ENCODE results near the gene CPEB3.
A peak's percentile ranks its signal among the peaks of the same experiment; 100 is the strongest.
"Not testable (repeated sequence)": the region's sequence is repeated elsewhere in the genome, so short reads cannot be mapped to it uniquely, and the experiment has no call there.

Gene CPEB3

DNA sequence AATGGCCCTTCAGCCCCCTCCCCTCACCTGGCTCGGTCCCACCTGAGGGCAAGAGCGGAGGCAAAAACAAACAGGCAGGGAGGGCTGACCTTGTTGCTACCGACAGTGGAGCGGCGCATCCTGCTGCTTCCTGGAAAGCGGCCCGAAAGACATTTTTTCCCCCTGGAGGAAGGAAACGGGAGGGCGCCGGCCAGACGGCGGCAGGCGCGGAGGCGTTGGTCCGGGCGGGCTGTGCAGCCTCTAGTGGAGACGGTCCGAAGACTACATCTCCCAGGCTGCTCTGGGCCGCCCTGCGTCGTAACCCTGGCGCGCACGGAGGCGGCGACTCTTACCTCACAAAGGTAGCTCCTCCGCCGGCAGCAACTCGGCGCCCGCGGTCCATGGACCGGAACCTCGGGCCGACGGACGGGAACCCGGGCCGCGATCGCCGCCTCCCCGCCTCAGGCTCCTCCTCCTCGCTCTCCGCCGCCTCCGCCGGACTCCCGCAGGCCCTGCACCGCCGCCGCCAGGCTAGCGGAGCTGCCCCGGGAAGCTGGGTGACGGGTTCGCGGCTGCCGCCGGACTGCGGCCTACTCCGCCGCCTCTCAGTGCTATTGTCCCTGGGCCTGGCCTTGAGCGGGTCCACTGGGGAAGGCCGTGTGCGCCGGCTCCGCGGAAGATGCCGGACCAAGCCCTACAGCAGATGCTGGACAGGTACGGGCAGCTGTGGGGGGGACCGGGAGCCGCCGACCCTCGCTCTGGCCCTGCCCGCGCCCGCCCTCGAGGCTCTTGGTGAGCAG is at the start of gene CPEB3, which contains the start of gene MARCHF5:
TSS of gene CPEB3 (minus strand) at position 242 of the 779 bp plus-strand sequence. CDS start 50,728 bp downstream, outside the sequence.
TSS of gene MARCHF5 (plus strand) at position 331 of the 779 bp plus-strand sequence. CDS start at position 659, 328 bp downstream.
- peak; percentile 79 for DNase-seq

DNA sequence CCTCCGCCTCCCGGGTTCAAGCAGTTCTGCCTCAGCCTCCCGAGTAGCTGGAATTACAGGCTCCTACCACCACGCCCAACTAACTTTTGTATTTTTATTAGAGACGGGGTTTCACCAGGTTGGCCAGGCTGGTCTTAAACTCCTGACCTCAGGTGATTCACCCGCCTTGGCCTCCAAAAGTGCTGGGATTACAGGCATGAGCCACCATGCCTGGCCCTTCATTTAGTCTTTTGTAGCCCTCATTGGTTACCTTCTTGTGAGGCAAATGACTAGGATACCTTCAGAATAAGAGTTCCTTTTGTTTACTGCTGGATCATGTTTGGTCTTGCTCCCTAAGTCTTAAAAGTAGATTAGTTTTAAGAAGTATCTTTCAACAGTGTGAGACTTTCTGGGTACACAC is 39.0 kb upstream of the CPEB3 start:
- not testable (repeated sequence) for DNase-seq

DNA sequence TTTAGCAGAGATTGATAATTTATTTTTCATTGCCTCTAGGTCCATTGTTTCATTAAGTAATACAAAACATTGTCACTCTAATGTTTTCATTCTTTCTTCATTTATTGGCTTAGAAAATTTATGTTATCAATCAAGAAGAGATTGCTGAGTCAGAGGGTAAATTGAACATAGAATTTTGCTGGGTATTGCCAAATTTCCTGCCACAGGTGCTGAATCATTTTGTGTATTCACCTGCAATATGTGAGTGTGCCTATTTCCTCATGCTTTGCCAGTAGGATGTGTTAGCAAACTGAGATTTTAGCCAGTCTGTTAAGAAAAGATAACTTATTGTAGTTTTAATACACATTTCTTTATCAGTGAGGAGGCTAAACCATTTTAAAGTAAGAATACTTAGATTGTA is 38.1 kb upstream of the CPEB3 start:
- DNase-seq, result no peak

DNA sequence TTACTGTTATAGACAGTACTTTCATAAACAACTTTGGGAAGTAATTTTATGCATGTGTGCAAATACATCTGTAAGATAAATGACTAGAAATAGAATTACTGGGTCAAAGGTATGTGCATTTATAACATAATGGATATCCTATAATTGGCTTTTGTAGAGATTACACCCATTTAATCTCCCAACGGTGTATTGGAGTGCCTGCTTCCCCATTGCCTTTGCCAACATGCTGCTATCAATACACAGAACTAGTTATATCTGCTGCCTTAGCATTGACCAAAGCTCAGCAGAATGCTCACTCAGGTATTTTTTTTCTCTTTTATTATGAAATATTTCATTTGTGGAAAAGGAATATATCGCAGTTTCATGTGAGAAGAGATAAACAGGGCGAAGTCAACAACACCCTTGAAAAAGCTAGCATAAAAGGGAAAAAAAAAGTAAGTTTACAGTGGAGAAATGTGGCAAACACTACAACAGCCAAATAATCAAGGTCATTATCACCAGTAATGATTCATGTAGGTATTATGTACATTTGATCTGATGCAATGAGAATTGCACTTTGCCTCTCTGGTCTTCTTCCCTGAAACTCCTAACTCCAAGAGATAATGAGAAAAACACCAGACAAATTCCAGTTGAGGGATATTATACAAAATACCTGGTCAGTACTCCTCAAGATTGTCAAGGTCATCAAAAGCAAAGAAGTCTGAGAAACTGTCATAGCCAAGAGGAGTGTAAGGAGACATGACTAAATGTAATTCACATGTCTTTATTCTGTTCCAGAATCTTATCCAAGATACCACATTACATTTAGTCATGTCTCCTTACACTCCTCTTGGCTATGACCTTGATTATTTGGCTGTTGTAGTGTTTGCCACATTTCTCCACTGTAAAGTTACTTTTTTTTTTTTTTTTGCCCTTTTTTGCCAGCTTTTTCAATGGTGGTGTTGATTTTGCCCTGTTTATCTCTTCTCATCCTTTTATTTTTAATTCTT is 36.9 kb upstream of the CPEB3 start:
- no peak for DNase-seq

DNA sequence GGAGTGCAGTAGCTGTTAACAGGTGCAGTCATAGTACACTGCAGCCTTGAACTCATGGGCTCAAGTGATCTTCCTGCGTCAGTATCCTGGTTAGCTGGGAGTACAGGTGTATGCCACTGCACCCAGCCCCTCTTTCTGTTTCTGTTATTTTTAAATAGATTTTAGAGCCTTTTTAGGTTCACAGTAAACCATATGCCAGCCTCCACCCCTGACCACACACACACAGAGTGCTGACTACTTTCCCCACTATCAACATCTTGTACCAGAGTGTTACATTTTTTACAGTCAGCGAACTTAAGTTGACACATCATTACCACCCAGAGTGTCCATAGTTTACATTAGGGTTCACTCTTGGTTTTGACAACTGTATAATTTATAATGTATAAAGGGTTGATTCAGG is 32.2 kb upstream of the CPEB3 start:
- DNase-seq, result no peak

DNA sequence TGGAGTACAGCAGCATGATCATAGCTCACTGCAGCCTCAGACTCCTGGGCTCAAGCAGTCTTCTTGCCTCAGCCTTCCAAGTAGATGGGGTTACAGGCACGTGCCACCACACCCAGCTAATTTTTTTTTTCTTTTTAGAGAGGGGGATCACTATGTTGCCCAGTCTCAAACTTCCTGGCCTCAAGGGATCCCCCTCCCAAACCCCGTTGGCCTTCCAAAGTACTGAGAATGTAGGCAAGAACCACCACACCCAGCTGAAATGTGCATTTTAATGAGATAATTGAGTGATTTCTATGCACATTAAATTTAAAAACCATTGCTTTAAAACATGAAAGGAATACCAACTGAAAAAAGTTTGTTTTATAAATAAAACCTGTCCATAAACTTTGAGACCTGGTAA is 25.7 kb upstream of the CPEB3 start:
- DNase-seq, result no peak

DNA sequence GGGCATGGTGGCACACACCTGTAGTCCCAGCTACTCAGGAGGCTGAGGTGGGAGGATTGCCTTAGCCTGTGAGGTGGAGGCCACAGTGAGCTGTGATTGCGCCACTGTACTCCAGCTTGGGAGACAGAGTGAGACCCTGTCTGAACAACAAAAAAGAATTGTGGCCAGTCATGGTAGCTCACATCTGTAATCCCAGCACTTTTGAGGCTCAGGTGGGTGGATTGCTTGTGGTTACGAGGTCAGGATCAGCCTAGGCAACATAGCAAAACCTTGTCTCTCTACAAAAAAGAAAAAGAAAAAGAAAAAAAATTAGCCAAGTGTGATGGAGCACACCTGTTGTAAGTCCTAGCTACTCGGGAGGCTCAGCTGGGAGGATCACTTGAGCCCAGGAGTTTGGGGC is 22.9 kb upstream of the CPEB3 start:
- DNase-seq, result no peak

DNA sequence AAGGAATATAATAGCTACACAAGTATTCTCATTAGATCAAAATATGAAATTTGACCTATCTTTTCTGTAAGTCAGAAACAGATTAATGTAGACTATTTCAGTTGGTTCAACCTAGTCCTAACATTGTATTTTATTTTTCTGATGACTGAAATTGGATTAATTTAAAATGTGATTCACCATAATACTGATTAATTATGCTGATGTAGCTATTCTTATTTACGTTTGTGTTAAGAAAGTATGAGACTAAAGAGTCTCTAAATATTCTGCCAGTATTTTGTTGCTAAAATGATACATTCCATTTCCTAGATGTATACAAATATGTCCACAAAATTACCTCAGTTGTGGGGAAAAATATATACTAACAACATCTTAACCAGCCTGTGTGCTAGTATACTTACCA is 18.4 kb upstream of the CPEB3 start:
- DNase-seq, result no peak

DNA sequence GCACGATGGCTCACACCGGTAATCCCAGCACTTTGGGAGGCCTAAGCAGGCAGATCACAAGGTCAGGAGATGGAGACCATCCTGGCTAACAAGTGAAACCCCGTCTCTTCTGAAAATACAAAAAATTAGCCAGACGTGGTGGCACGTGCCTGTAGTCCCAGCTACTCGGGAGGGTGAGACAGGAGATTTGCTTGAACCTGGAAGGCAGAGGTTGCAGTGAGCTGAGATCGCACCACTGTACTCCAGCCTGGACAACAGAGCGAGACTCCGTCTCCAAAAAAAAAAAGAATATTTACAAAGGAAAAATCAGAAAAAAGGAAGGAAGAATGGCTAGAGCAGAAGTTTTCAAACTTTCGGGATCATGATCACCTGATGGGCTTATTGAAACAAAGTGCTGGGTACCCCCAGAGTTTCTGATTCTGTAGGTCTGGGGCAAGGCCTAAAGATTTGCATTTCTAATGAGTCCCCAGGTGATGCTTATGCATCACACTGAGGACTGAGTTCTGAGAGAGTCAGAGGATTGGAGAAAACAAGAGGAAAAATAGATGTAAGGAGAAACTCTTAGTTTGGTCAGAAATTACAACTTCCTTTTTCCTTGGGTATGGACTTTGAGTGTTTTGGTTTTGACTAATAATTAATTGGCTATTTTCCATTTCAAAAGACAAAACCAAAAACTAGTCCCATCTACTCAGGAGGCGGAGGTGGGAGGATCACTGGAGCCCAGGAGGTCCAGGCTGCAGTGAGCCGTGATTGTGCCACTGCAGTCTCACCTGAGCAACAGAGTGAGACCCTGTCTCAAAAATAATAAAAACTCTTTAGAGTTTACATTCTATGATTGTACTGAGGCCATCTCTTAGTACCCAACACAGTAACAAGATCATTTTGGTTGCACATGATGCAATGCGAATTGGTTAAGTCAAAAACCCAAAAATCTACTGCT is 14.5 kb upstream of the CPEB3 start:
- no peak for DNase-seq

DNA sequence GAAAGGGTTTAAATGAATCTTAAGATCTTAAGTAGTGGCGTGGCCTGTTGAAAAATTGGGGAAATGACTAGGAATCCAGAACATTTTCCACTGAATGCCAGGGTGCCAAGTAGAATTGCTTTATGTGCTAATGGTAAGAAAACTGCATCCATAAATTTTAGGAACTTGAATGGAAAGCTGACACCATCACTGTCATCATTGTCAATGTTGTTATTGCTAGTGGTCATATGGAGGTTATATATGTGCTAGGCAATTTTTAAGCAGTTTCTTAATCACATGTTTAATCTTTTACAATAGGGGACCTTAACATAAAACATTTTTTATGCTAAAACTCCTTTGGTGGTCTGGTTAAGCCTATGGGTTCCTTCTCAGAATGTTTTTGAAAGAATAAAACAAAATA is 13.2 kb upstream of the CPEB3 start:
- no peak for DNase-seq

DNA sequence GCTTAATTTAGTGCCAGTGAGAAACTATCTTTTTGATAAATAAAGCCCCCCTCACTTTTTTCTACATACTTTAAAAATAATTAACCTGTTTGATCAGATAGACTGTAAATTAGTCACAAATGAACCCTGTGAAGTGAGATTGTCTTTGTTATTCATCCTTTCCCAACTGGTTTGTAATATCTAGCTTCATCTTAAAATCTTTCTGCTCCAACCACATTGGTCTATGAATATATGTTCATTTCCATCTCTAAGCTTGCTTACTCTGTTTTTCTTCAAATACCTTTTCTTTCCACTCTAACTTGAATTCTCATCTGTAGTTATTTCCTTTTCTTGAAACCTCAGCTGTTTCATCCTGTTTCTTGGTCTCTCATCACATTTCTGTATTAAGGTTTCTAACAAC is 12.2 kb upstream of the CPEB3 start:
- DNase-seq, result no peak

DNA sequence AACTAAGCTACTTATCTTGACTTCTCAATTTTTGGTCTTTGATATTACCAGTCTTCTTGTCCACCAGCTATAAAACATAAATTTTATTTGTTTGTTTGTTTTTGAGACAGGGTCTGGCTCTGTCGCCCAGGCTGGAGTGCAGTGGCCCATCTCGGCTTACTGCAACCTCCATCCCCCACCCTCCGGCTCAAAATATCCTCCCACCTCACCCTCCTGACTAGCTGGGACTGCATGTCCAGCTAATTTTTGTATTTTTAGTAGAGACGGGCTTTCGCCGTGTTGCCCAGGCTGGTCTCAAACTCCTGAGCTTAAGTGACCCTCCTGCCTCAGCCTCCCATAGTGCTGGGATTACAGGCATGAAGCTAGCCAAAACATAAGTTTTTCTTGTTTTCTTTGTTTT is 7.6 kb upstream of the CPEB3 start:
- DNase-seq, result no peak

DNA sequence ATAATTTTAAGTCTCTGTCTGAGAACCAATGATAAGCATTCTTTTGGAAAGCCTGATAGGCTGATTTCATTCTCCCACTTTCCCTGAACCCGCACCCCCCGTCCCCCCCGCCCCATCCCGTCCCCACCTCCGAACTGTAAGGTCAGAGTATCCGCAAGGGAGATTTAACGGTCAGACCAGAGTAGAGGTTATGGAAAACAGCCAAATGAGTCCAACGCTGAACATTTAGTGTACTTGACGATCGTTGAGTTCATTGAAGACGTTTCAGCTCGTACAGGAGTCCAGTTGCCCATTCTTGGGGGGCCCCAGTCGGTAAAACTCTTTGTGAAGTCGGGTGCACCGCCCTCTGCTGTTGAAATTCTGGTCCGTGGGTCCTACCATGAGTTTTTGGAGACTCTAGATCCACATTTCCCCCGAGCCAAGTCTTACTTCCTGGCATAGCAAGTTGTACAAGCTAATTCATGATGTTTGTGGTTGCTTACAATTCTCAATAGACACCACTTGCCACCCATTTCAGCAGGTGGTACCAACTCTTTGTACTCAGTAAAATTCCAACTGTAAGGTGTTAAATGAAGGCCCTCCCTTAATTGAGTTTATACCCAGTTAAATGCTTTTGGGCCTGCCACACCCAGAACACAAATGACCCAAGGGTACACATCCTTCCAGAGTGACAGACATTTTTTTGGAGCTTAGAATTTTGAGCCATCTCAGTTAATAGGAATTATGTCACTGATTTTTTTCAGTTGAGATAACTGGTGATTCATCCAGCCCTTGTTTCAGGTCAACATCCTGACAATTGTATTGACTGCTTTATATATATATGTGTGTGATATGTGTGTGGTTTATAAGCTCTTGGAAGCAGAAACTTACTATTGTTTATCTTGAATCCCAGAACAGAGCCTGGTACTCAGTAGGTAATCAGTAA is 1.3 kb upstream of the CPEB3 start:
- peak; percentile 7 for DNase-seq

DNA sequence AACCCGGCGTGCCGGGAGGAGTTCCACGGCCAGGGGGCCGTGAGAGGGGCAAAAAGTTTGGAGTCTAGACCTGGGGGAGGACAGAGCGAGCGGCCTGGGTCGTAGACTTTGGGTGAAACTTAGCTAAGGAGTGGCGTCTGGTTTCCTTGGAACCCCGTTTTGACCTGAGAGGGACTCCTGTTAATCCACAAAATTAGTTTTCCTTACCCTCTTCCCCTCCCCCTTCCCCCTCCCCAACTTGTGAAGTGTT is 663 bp upstream of the CPEB3 start:
- no peak for DNase-seq

DNA sequence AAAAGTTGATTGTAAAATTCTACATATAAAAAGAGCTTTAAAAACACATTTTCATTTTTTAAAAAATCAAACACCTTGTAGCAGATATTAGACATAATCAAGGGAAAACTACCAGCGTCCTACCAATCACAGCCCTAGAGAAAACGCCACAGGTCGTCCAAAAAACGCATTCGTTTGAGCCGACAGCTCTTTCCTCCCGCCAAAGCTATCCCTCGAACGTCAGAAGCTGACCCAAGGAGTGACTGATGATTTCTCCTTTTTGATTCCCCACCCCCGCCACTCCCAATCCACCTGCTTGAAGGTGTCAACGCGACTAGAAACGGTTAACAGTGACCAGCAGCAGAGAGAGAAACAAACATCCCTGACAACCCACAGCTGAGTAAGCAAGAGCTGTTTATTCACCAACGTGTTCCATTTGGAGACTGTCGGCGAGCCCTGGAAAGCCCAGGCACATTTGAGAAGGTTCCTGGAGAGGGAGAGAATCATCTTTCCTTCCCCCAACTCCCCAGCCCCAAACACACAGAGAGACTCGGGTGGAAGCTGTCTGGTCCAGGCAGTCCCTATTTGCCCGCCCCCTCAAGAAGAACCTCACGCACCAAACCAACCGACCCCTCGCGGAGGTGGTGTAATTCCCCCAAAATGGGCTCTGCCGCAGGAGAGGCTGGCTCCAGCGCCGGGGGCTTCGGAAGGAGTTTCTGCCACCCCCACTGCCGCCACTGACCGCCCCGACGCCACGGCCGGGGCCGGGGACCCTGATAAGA is 622 bp downstream of the CPEB3 start:
- peak; percentile 11 for DNase-seq

DNA sequence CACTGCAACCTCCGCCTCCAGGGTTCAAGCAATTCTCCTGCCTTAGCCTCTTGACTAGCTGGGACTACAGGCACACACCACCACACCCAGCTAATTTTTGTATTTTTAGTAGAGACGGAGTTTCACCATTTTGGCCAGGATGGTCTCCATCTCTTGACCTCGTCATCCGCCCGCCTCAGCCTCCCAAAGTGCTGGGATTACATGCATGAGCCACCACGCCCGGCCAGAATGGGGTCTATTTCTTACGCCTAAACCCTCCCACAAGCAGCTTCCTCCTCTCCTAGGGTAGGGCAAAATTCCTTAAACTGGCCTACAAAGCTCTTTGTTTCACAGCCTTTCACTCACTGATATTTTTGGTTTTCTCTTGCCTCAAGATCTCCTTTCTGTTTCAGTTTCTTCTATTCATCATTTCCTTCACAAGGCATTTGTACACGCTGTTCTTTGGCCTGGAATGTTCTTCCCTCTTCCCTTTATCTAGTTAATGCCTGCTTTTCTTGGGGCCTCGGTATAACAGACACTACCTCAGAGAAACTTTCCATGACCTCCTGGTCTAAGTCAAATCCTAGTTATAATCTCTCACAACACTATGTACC is 6.7 kb downstream of the CPEB3 start:
- DNase-seq, result no peak

DNA sequence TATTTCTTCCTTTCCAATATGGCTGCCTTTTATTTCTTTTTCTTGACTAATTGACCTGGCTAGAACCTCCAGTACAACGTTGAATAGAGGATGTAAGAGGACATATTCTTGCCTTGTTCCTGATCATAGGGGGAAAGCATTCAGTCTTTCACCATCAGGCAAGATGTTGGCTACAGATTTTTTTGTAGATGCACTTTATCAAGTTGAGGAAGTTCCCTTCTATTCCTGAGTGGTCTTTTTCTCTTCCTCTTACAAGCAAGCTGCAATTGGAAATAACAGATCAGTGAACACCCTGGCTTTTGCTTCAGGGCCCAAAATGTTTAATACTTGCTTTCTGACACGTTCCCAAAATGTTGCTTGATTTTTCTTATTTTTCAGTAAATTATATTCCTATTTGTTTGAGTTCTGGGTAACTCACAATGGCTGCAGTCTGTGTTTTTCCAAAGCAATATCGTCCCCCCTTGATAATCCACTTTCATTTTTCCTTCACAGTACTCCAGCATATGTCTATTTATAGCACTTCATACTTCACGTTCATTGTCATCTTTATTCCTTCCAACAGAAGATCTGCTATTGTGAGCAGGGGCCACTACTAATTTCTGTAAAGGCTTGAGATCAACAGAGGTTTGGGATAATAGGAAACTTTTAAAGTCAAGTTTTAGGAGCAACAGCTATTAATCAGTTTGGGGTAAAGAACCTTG is 11.7 kb downstream of the CPEB3 start:
- no peak for DNase-seq

DNA sequence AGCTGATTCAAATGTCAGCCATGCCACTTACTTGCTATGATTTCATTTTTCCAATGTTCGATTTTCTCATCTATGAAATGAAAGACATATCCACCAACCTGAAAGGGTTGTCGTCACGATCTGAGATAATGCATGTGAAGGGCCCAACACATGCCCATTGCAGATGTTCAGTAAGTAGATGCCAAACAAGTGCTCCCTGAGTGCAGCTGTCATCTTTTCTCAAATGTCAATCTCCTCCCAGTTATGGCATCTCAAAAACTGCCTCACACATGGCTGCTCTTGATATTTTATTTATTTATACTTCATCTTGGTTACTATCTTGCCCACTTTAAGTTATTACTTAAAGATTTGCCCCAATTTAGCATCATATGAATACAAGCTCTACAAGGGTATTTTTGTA is 16.8 kb downstream of the CPEB3 start:
- no peak for DNase-seq

DNA sequence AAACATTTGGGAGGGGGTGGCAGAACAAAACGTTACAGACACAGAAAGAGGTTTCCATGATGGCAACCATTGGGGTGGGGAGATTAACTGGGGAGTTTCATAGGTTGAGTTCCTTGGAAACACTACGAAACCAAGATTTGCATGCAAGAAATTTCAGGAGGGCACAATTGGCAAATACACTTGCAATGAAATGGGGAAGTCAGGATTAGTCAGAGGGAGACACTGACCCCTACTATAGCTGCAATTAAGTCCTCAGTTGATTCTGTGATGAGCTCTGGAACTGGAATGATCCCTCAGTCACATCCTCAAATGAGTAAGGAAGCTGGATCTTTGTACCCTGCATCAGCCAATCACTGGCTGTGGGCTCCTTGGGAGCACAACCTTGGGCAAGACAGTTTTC is 22.1 kb downstream of the CPEB3 start:
- no peak for DNase-seq

DNA sequence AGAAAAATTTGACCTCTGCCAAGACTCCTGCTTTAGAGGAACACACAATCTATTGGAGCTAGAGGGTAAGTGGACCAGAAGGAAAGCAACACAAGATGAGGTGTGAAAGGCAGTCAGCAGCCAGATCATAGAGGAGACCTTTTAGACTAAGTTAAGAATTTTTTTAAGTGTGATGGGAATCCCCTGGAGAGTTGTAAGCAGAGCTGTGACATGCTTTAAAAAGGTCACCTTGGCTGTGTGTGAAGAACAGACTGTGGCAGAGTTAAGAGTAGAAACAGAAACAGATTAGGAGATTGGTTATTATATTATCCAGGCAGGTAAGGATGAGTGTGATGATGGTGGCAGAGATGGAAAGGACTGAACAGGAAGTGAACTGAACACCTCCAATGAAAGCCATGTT is 23.5 kb downstream of the CPEB3 start:
- DNase-seq, result no peak

Data from activated T-cell treated with anti-CD3 and anti-CD28 coated beads for 4 hours (primary cell).